Activated CD4-positive, CD25-positive, alpha-beta regulatory T cell treated with anti-CD3 and anti-CD28 coated beads, Interleukin-2, amount 50 U/mL, for 16 hours (primary cell): ENCODE measurements around the gene PNPLA7.

Experiments
- DNase-seq: peaks from one replicate; pipeline ENCODE4 v3.0.0-alpha.2; 2020; ENCODE audit warnings: low read depth, low spot score

The PNPLA7 gene

GRCh38 chr9:137436761-137437600 lies 113.2 kb downstream of the PNPLA7 start:
- no peak for DNase-seq

DNA sequence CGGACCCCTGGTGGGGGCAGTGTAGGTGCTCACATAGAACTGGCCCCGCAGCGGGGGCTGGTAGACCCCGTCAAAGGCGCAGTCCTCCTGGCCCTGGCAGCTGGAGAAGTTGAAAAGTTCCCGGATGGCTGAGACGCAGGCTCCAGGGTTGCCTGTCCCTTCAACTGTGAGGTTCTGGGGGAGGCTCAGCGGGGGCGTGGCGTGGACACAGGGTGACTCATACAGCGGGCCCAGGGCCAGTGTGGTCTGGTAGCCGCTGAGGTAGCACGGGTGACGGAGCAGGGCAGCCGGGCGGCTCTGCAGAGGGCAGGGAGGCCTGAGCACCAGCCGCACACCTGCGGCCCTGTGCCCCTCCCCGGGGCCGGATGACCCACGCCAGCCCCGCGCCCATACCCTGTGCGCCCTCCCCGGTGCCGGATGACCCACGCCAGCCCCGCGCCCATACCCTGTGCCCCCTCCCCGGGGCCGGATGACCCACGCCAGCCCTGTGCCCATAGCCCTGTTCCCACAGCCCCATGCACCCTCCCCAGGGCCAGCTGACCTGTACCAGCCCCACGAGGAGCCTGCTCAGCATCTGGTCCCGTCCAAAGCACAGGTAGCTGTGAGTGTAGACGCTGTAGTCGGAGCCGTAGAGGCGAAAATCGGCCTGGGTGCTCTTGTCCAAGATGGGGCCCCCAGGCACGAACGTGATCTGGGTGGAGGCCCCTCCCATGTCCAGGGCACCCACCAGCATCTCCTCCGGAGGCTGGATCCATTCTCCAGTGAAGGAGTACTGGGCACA lies 114.0 kb downstream of the PNPLA7 start:
- no peak for DNase-seq

- no peak for DNase-seq
Observed at GRCh38 chr9:137435381-137435891, 114.8 kb downstream of the PNPLA7 start.

DNA sequence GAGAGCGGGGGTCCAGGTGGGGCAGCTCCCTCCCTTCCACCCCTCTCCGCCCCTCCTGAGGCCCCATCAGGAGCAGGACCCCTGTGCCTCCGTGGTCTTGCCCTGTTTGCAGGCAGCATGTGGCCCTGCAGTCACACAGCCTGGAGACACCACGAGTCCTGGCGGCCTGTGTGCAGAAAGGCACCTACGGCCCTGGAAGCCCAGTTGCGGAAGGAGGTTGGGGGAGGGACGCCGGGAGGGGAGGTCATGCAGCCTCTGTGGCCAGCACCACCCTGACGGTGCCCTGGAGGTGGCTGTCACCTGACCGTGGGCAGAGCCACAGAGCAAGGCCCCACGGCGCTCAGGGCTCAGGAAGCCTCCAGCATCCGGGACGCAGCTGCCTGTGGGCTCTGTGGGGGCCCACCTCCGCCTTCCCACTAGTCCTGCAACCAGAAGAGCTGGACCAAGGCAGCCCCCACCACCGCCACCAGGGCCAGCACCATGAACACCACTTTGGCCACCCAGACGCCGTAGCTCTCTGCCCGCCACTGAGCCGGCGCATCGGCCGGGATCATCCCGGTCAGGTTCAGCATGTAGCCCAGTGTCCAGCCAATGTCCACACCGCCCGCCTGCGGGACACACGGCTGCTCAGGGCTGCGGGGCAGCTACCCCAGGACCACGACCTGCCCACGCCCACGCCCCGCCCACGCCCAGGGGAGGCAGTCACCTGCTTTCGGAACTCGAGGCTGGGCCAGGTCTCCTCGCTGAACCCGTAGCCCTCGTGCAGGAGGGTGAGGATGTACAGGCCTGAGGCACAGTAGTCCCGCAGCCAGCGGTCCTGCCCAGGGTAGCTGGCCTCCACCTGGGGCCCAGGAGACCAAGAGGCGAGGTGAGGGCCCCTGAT lies 115.5 kb downstream of the PNPLA7 start:
- no peak for DNase-seq

DNA sequence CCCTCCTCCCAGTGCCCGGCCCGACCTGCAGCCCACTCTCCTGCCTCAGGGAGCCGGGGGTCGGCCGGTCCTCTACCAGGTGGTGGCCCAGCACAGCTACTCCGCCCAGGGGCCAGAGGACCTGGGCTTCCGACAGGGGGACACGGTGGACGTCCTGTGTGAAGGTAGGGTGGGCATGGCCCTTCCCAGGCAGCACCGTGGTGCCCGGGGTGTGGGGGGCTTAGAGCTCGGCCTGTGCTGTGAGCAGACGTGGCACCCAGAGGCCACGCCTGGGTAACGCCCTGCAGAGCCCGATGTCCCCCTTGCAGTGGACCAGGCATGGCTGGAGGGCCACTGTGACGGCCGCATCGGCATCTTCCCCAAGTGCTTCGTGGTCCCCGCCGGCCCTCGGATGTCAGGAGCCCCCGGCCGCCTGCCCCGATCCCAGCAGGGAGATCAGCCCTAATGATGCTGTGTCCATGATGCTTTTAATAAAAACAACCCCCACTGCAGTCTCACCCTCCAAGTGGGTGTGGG lies 116.2 kb downstream of the PNPLA7 start:
- no peak for DNase-seq

GRCh38 chr9:137433349-137433915 lies 116.8 kb downstream of the PNPLA7 start:
- no peak for DNase-seq

DNA sequence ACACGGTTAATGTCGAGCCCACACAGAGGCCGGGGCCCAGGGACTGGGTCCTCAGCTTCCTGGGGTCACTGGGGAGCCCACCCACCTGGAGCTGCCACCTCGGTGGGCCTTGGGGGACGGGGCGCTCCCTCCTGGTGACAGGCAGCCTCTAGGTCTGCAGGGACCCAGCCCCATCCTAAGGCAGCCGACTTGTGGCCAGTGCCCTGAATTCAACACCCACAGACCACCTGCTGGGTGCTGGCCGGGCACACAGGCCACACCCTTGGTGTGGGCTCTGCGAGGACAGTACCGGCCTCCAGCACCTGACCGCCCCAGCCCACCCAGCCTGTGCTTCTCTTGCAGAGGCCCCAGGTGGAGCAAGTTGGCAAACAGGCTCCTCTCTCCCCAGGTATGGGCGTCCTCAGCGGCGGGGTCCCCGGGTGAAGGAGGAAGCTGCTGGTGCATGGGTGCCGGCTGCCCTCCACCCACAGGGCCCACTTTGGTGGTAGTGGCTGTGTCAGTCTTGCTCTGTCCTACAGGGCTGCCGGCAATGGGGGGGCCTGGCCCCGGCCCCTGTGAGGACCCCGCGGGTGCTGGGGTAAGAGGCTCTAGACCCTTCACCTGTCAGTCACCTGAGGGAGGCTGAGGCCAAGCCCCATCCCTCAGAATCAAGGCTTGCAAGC lies 117.4 kb downstream of the PNPLA7 start:
- DNase-seq, result no peak

DNA sequence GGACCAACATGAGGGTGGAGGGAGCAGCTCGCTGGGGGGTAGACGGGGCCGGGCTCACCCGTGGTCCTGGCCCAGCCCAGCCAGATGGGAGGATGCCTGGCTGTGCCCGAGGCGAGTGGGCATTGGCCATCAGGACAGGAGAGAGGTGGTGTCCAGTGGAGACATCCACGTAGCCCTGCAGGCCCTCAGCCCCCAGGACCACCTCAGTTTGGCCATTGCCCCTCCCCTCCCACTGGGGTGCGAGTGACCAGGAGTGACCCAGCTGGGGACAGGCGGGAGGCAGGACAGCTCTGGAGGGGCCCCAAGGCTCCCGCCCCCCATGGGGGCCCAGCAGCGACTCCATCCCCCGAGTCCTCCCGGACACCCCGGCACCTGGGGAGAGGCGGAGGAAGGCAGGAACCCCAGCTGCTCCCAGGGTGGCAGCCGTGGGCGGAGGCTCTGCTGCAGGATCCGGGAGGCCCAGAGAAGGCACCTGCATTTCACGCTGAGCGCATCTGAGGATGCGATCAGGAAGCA lies 118.7 kb downstream of the PNPLA7 start:
- DNase-seq, result no peak

GRCh38 chr9:137430723-137431415 lies 119.3 kb downstream of the PNPLA7 start:
- no peak for DNase-seq

DNA sequence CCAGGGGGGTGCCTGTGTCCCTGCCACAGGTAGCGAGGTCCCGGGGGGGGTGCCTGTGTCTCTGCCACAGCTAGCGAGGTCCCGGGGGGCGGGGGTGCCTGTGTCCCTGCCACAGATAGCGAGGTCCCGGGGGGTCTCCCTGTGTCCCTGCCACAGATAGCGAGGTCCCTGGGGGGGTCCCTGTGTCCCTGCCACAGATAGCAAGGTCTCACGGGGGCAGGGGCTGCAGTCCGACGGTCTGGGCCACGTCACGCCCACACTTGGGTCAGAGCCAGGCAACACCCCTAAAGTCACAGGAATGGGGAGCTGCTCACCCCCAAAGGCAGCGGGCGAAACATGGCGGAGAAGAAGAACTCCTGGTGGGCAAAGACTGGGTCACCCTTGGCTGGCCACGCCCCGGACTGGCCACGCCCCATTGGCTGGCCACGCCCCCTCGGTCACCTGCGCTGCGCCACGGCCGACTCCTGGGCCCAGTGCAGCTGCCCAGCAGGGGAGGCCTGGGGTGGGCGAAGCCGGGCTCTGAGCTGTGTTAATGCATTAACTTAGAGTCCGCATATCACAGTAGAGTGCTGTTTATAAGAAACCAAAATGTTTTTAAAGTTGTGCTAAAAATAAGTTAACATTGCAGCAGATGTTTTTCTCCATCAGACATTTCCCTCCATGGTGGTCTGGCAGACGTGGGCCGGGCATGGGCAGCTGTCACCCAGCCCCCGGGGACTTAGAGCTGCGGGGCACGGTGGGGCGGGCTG lies 120.1 kb downstream of the PNPLA7 start:
- DNase-seq, result no peak

- no peak for DNase-seq
Observed at GRCh38 chr9:137429546-137429890, 120.7 kb downstream of the PNPLA7 start.

- no peak for DNase-seq
Observed at GRCh38 chr9:137428841-137429545, 121.2 kb downstream of the PNPLA7 start.

GRCh38 chr9:137428311-137428630 lies 121.9 kb downstream of the PNPLA7 start:
- no peak for DNase-seq

- DNase-seq, result no peak
Observed at GRCh38 chr9:137427454-137428310, 122.5 kb downstream of the PNPLA7 start.

DNA sequence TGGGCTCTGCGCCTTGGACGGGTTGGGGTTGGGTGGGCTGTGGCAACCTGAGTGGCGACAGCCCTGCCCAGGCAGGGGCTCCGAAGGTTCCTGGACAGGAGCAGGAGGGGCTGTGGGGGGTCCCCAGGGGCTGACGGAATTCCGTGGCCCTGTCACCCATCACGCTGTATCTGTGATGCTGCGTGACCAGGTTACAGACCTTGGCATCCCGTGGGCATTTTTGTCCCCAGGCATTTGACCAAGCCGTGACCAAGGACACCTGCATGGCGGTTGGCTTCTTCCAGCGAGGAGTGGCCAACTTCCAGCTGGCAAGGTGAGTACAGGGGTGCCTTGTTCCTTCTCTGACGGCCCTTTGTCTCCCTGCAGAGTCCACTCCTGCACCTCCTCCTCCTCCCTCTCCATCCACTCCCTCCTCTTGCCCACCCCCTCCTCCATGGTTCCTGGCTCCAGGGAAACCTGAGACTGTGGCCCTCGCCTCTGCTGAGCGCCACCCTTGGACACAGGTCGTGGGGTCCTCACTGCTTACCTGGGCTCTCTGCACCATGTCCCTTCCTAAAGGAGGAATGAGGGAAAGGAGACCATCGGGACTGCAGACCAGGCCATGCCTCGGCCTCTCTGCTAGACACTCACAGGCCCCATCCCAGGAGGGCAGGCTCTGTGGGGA lies 124.1 kb downstream of the PNPLA7 start:
- DNase-seq, result no peak

- DNase-seq, result no peak
Observed at GRCh38 chr9:137423514-137424291, 126.5 kb downstream of the PNPLA7 start.
